GM21367 (cell line): ENCODE data around the gene SMG6.
"Not testable (repeated sequence)": the region's sequence is repeated elsewhere in the genome, so short reads cannot be mapped to it uniquely, and the experiment has no call there.

Experiments used
- ATAC-seq: cut with Tn5 transposase; IDR thresholded peaks from one replicate; pipeline ENCODE4 v1.9.1; 2021; ENCODE audit not compliant: unreplicated experiment

SMG6 gene

GRCh38 chr17:2207815-2208515 is 95.6 kb downstream of the SMG6 start:
- ATAC-seq, result no peak

GRCh38 chr17:2204393-2204792 is 99.2 kb downstream of the SMG6 start:
- ATAC-seq, result no peak

DNA sequence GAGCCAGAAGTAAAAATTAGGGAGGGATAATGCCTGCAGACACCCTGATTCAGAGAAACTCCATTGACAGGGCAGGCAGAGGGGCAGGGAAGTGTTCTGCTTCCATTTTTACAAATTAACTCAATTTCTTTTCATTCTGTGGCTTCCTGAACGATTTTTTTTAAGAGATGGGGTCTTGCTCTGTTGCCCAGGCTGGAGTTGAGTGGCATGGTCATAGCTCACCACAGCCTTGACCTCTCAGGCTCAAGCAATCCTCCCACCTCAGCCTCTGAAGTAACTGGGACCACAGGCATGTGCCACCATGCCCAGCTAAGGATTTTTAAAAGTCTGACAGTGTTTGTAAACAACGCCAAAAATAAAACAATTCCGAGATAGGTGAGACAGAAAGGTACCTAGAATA is 99.8 kb downstream of the SMG6 start:
- no peak for ATAC-seq

- no peak for ATAC-seq
Measured at GRCh38 chr17:2202996-2203575, 100.5 kb downstream of the SMG6 start.

GRCh38 chr17:2202302-2202995 is 101.1 kb downstream of the SMG6 start:
- no peak for ATAC-seq

DNA sequence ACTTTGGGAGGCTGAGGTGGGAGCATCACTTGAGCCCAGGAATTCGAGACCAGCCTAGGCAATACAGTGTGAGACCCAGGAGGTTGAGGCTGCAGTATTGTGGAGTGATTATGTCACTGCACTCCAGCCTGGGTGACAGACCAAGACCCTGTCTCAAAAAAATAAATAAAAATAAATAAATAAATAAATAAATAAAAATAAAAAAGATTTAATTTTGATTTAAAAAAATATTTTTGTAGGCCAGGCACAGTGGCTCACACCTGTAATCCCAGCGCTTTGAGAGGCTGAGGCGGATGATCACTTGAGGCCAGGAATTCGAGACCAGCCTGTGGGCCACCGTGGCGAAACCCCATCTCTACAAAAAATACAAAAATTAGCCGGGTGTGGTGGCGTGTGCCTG is 104.2 kb downstream of the SMG6 start:
- not testable (repeated sequence) for ATAC-seq

DNA sequence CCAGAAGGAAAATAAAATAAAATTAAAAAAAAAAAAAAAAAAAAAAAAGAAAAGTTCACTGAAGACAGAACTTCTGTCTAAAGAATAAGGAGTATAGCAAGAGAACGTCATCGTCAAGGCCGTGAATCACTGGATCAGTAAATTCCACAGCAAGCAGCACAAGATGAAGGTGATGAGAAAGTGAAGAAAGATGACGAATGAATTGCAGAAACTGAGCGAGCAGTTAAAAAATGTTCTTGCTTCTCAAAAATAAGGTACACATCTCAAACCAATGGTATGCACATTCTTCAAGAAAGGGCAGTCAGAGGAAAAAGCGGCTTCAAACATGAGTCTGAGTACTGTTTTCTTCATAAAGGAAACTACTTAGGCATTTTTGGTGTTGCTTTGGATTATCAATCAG is 104.7 kb downstream of the SMG6 start:
- ATAC-seq, result no peak

DNA sequence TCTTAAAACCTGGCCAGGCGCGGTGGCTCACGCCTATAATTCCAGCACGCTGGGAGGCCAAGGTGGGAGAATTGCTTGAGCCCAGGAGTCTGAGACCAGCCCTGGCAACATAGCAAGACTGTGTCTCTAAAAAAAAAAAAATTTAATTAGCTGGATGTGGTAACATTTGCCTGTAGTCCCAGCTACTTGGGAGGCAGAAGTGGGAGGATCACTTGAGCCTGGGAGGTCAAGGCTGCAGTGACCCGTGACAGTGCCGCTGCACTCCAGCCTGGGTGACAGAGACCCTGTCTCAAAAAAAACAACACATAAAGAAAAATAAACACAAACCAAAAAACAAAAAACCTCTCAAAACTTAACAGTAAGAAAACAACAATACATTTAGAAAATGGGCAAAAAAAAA is 106.3 kb downstream of the SMG6 start:
- no peak for ATAC-seq

GRCh38 chr17:2195729-2196128 is 107.9 kb downstream of the SMG6 start:
- ATAC-seq, result no peak

GRCh38 chr17:2194889-2195335 is 108.7 kb downstream of the SMG6 start:
- ATAC-seq, result no peak

- ATAC-seq, result no peak
Measured at GRCh38 chr17:2192367-2193057, 111.1 kb downstream of the SMG6 start.

DNA sequence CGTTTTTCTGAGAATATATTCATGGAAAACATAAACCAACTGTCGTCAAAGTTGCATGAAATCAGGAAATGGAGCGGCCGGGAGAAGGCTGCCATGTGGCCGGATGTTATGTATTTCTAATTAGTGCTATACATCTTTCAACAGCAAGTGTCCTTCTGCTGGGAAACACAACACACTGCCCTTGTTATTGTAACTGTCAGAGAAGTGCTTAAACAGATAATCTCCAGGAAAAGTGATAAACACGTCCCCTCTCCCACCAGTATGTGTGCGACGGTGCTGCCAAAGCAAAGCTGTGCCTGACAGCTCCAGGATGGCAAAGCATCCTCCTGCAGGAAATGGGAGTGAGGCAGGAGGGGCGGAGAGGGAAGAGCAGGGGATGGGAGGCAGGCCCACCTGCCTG is 111.8 kb downstream of the SMG6 start:
- ATAC-seq, result no peak

DNA sequence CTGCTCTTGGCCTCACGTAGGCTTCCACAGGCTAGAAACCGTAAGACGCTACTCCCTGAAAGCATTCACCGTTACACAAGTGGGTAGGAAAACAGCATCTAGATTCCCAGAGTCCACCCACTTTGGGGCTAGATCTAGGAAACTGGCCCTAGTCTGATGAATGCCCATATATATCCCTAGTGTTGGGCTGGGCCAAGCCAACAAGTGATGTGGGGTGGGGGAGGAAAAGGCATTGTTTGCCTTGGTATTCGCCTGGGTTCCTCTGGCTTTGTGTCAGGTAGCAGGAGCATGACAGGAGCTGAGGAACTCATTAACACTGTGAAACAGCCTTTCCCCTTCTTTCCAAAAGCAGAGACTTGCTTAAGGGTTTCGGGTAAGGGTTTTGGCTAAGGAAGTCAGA is 112.4 kb downstream of the SMG6 start:
- ATAC-seq, result no peak

- no peak for ATAC-seq
Measured at GRCh38 chr17:2190014-2190413, 113.6 kb downstream of the SMG6 start.

DNA sequence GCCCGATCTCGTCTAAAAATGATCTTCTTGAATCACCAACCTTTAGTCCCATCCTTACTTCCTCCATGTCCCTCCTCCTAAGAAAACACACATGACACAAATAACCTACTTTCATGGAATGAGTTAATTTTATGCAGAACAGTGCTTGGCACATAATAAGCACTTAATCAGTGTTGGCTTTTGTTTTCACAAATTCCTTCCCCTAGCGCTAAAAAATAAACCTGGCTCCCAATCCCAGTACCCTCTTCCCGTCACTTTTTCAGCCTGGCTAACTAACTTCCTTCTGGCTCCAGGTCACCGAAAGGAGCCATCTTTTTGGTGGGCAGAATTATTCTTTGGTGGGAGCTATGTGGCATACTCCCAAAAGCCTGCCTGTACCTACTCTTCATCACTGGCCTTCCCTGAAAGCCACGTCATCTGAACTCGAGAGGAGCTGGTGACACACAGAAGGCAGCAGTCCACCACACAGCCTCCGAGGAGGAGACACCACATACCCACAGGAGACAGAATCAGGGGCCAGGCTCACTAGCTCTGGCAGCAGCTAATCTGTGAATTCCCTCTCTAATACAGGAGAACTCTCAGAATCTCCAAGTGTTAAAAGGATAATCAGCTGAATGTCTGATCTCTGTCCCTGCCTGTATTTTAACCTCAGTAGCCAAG is 114.5 kb downstream of the SMG6 start:
- ATAC-seq, result no peak

GRCh38 chr17:2187758-2188157 is 115.8 kb downstream of the SMG6 start:
- ATAC-seq, result no peak

- no peak for ATAC-seq
Measured at GRCh38 chr17:2186937-2187336, 116.6 kb downstream of the SMG6 start.

GRCh38 chr17:2184993-2185931 is 118.3 kb downstream of the SMG6 start:
- no peak for ATAC-seq

DNA sequence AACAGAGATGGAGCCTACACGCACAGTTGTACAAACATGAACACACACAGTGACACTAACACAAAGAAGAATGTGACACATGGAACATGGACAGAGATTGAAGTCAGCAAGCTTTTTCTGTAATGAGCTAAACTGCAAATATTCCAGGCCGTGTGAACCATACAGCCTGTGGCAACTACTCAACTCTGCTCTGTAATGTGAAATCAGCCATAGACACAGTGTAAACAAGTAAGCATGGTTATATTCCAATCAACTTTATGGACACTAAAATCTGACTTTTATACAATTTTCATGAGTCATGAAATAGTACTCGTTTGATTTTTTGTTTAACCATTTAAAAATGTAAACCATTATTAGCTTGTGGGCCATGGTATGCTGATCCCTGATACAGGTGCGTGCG is 120.2 kb downstream of the SMG6 start:
- no peak for ATAC-seq

DNA sequence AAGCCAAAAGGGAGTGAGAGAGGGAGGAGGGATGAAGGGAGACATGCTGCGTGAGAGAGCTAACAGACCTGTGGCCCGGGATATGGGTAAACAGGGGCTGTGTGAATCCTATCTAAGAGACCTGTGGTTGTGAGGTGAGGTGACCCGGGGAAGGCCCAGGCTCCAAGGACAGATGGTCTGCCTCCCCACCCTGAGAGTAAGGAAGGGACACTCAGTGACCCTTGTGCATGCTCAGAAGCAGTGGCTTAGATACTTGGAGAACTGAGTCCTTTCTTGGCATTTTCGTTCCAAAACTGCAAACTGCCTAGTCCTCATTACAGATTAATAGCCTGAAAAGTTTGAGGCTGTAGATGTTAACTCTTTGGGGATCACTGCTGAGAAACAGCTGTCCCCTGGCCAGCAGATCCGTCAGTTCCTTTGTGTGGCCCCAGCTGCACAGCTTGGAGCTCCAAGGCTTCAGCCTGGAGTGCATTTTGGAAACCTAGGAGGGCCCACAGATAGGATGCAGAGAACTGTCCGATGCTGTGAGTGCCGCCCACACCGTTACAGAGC is 121.6 kb downstream of the SMG6 start:
- ATAC-seq, result no peak
